CD4-positive, alpha-beta memory T cell (primary cell): ENCODE measurements around the gene NRXN2. TPM values are rescaled to one million over a fixed set of nuclear protein-coding genes. Genes with fewer than 3 reads are reported as not detected.

Source experiments
- CTCF ChIA-PET: fragments of 350-600 bp; sonication (Branson Sonifier 250); formaldehyde crosslinking; loops from one replicate; lab custom pipeline; 2021; ENCODE audit warnings: inconsistent platforms; ENCODE audit not compliant: partially characterized antibody; lab: Charles Lee
- POLR2A ChIA-PET: fragments of 350-600 bp; sonication (Branson Sonifier 250); formaldehyde crosslinking; loops from one replicate; lab custom pipeline; 2021; ENCODE audit not compliant: partially characterized antibody; lab: Charles Lee
- DNase-seq, 5 donors: peaks; one replicate each; pipeline versions ENCODE4 v3.0.0 to v3.0.0-alpha.2; 2020 to 2022; ENCODE audit warnings: mixed read lengths in 1 of 5
- H3K27ac ChIP-seq: one replicate; pipeline ENCODE4 v1.7.0; 2013; ENCODE audit warnings: low read depth, low read length
- H3K27me3 ChIP-seq: 2 replicates; pipeline ENCODE4 v1.7.0; 2013; ENCODE audit warnings: mild to moderate bottlenecking, low read length, moderate library complexity; ENCODE audit not compliant: insufficient read depth
- H3K36me3 ChIP-seq: 2 replicates; pipeline ENCODE4 v1.7.0; 2013; ENCODE audit warnings: mild to moderate bottlenecking, low read length, moderate library complexity; ENCODE audit not compliant: insufficient read depth
- H3K4me1 ChIP-seq: 2 replicates; pipeline ENCODE4 v1.7.0; 2013; ENCODE audit warnings: mild to moderate bottlenecking, low read length, moderate library complexity; ENCODE audit not compliant: insufficient read depth
- H3K4me3 ChIP-seq, 2 donors: one replicate each; pipeline ENCODE4 v1.7.0; 2013; ENCODE audit warnings: low read length in 2 of 2, mild to moderate bottlenecking in 1 of 2
- H3K9me3 ChIP-seq, 2 donors: one replicate each; pipeline ENCODE4 v1.7.0; 2013; ENCODE audit warnings: low read length in 2 of 2, control low read depth in 1 of 2; ENCODE audit not compliant: control insufficient read depth in 1 of 2
- H3K27ac Mint-ChIP-seq, 7 donors: one replicate each; pipeline ENCODE4 v1.8.0; 2020 to 2021; ENCODE audit warnings: mixed read lengths in 7 of 7, mild to moderate bottlenecking in 6 of 7, inconsistent platforms in 3 of 7, moderate library complexity in 3 of 7
- H3K27me3 Mint-ChIP-seq, 2 donors: one replicate each; pipeline ENCODE4 v1.8.0; 2020 to 2021; ENCODE audit warnings: mixed read lengths in 2 of 2
- H3K36me3 Mint-ChIP-seq, 2 donors: one replicate each; pipeline ENCODE4 v1.8.0; 2020 to 2021; ENCODE audit warnings: mixed read lengths in 2 of 2, inconsistent platforms in 1 of 2, mild to moderate bottlenecking in 1 of 2
- H3K4me1 Mint-ChIP-seq, 4 donors: one replicate each; pipeline ENCODE4 v1.8.0; 2020 to 2021; ENCODE audit warnings: mixed read lengths in 4 of 4, mild to moderate bottlenecking in 1 of 4
- H3K4me3 Mint-ChIP-seq, 8 donors: one replicate each; pipeline ENCODE4 v1.8.0; 2020 to 2021; ENCODE audit warnings: mixed read lengths in 8 of 8, mild to moderate bottlenecking in 7 of 8, moderate library complexity in 6 of 8, inconsistent platforms in 3 of 8
- H3K9me3 Mint-ChIP-seq, 8 donors: one replicate each; pipeline ENCODE4 v1.8.0; 2020 to 2021; ENCODE audit warnings: mixed read lengths in 8 of 8, mild to moderate bottlenecking in 5 of 8, inconsistent platforms in 3 of 8, moderate library complexity in 1 of 8
- intact Hi-C: fragments of 100-400 bp; cut with micrococcal nuclease; formaldehyde crosslinking; loops from one replicate; pipeline ENCODE4 v1.15.1; 2023
- polyA plus RNA-seq, 2 donors: library from polyadenylated mRNA; unstranded; fragments of 300-500 nt; fragmentation: Illumina TruSeq; gene quantifications; one replicate each; pipeline ENCODE4 v1.2.3, GENCODE V29; 2021
- total RNA-seq, 2 experiments: library from RNA; stranded (reverse); gene quantifications; one replicate each; pipeline ENCODE4 v1.2.3, GENCODE V29; 2021

The NRXN2 gene
- total and polyA plus RNA-seq, 4 experiments from 2014 or later, result 0.30 TPM; not detected in 3

GRCh38 chr11:64764040-64764611, 41.1 kb upstream of the NRXN2 start:
- Mint-ChIP-seq H3K4me3 (peak overlapping the region; percentile 63 to 90 (median 84)), H3K9me3 (peaks cover 0 to 24% (median 0%) of the 10 kb centered on the region in 8 donors), H3K4me1 (peaks cover 57 to 98% (median 83%) of the 10 kb centered on the region in 4 donors), H3K27me3 (no peaks in the 10 kb centered on the region), H3K27ac (peak overlapping the region; percentile 63 to 91 (median 87)), H3K36me3 (peaks cover 61 to 68% of the 10 kb centered on the region in 2 donors)
- peaks cover 96% of the 10 kb centered on the region for H3K4me1 ChIP-seq
- ChIA-PET POLR2A (interaction anchor here (0.7 to 33.1 kb wide), 17 partner anchors 11 to 735 kb away, joined by 3 to 1500 read pairs (median 3); partner anchors contain the start of genes MALAT1, MAP4K2, RASGRP2 and SF1), CTCF (interaction anchor here (0.9 to 7.6 kb wide), 7 partner anchors 11 to 98 kb away, joined by 3 to 135 read pairs (median 6); partner anchors contain the start of genes RASGRP2 and SF1)
- DNase-seq, result peak; percentile 71 to 83 (median 76)
- intact Hi-C loops, result no loop called here
- H3K9me3 ChIP-seq, result no peaks in the 10 kb centered on the region
- H3K27me3 ChIP-seq, result no peaks in the 10 kb centered on the region
- peaks cover 56% of the 10 kb centered on the region for H3K36me3 ChIP-seq
- H3K27ac ChIP-seq, result peak overlapping the region; percentile 47
- H3K4me3 ChIP-seq, result peak overlapping the region; percentile 12 to 15

- H3K27ac Mint-ChIP-seq, result peak overlapping the region; percentile 63 to 91 (median 87)
- H3K4me3 Mint-ChIP-seq, result peak overlapping the region; percentile 50 to 90 (median 84)
- DNase-seq, result peak in 2 of 5 donors; percentile 37
- Histone ChIP-seq H3K9me3 (no peaks in the 10 kb centered on the region), H3K36me3 (peaks cover 51% of the 10 kb centered on the region), H3K27me3 (no peaks in the 10 kb centered on the region), H3K4me1 (peaks cover 91% of the 10 kb centered on the region), H3K27ac (peak overlapping the region; percentile 47), H3K4me3 (peak overlapping the region; percentile 12 to 15)
- intact Hi-C loops, result loop anchor here (2.0 kb wide), 1 partner anchor 13 kb away; no protein-coding TSS in a partner anchor
- H3K27me3 Mint-ChIP-seq, result no peaks in the 10 kb centered on the region
- peaks cover 55 to 95% (median 78%) of the 10 kb centered on the region in 4 donors for H3K4me1 Mint-ChIP-seq
- H3K9me3 Mint-ChIP-seq, result peaks cover 0 to 24% (median 0%) of the 10 kb centered on the region in 8 donors
- H3K36me3 Mint-ChIP-seq, result peaks cover 55 to 62% of the 10 kb centered on the region in 2 donors
- ChIA-PET CTCF (interaction anchor here (0.8 to 7.6 kb wide), 11 partner anchors 9 to 125 kb away, joined by 3 to 135 read pairs (median 4); partner anchors contain the start of genes RASGRP2 and SF1), POLR2A (interaction anchor here (0.7 to 33.1 kb wide), 17 partner anchors 12 to 736 kb away, joined by 3 to 1500 read pairs (median 3); partner anchors contain the start of genes MALAT1, MAP4K2, RASGRP2 and SF1)
These were observed 40.6 kb upstream of the NRXN2 start for GRCh38 chr11:64763526-64764039.

- Mint-ChIP-seq H3K36me3 (peaks cover 48 to 56% of the 10 kb centered on the region in 2 donors), H3K4me1 (peaks cover 50 to 88% (median 71%) of the 10 kb centered on the region in 4 donors), H3K4me3 (peak overlapping the region; percentile 63 to 90 (median 77)), H3K27ac (peak overlapping the region; percentile 63 to 94 (median 90)), H3K27me3 (no peaks in the 10 kb centered on the region), H3K9me3 (peaks cover 0 to 20% (median 0%) of the 10 kb centered on the region in 8 donors)
- Histone ChIP-seq H3K27me3 (no peaks in the 10 kb centered on the region), H3K9me3 (no peaks in the 10 kb centered on the region), H3K36me3 (peaks cover 44% of the 10 kb centered on the region), H3K27ac (peak overlapping the region; percentile 47), H3K4me1 (peaks cover 84% of the 10 kb centered on the region), H3K4me3 (peak overlapping the region in 1 of 2 donors; percentile 15)
- CTCF ChIA-PET, result interaction anchor here (0.8 to 7.6 kb wide), 10 partner anchors 10 to 126 kb away, joined by 3 to 135 read pairs (median 4); partner anchors contain the start of gene RASGRP2
- intact Hi-C loops, result loop anchor here (2.0 kb wide), 1 partner anchor 14 kb away; no protein-coding TSS in a partner anchor
- POLR2A ChIA-PET, result interaction anchor here (0.7 to 33.1 kb wide), 14 partner anchors 12 to 736 kb away, joined by 3 to 1500 read pairs (median 4); partner anchors contain the start of genes MALAT1, MAP4K2, RASGRP2 and SF1
- DNase-seq, result peak in 2 of 5 donors; percentile 41 to 62
These were observed 39.9 kb upstream of the NRXN2 start for GRCh38 chr11:64762674-64763525.

- peaks cover 0 to 25% (median 0%) of the 10 kb centered on the region in 8 donors for H3K9me3 Mint-ChIP-seq
- H3K4me3 Mint-ChIP-seq, result peak overlapping the region; percentile 42 to 90 (median 77)
- Histone ChIP-seq H3K9me3 (no peaks in the 10 kb centered on the region), H3K36me3 (peaks cover 38% of the 10 kb centered on the region), H3K4me1 (peaks cover 77% of the 10 kb centered on the region), H3K27ac (peak overlapping the region; percentile 47), H3K4me3 (no peak overlapping the region), H3K27me3 (no peaks in the 10 kb centered on the region)
- H3K27me3 Mint-ChIP-seq, result no peaks in the 10 kb centered on the region
- CTCF ChIA-PET, result interaction anchor here (0.9 to 7.6 kb wide), 4 partner anchors 11 to 73 kb away, joined by 4 to 135 read pairs (median 20); partner anchors contain the start of gene RASGRP2
- H3K4me1 Mint-ChIP-seq, result peaks cover 50 to 86% (median 68%) of the 10 kb centered on the region in 4 donors
- DNase-seq, result peak in 1 of 5 donors; percentile 28
- intact Hi-C loops, result loop anchor here (2.0 kb wide), 1 partner anchor 15 kb away; no protein-coding TSS in a partner anchor
- H3K36me3 Mint-ChIP-seq, result peaks cover 42 to 51% of the 10 kb centered on the region in 2 donors
- H3K27ac Mint-ChIP-seq, result peak overlapping the region; percentile 63 to 94 (median 90)
- POLR2A ChIA-PET, result interaction anchor here (1.4 to 33.1 kb wide), 5 partner anchors 13 to 100 kb away, joined by 3 to 1500 read pairs (median 23); partner anchors contain the start of genes MAP4K2, RASGRP2 and SF1
These were observed 39.3 kb upstream of the NRXN2 start for GRCh38 chr11:64762277-64762673.

GRCh38 chr11:64760759-64761420, 37.9 kb upstream of the NRXN2 start:
- no peaks in the 10 kb centered on the region for H3K9me3 ChIP-seq
- intact Hi-C loops, result no loop called here
- Mint-ChIP-seq H3K4me1 (peaks cover 45 to 77% (median 61%) of the 10 kb centered on the region in 4 donors), H3K9me3 (peaks cover 0 to 27% (median 0%) of the 10 kb centered on the region in 8 donors), H3K27me3 (no peaks in the 10 kb centered on the region), H3K36me3 (peaks cover 35 to 43% of the 10 kb centered on the region in 2 donors), H3K27ac (peak overlapping the region; percentile 72 to 94 (median 86)), H3K4me3 (peak overlapping the region in 7 of 8 donors; percentile 46 to 78 (median 72))
- DNase-seq, result peak in 2 of 5 donors; percentile 29 to 30
- CTCF ChIA-PET, result interaction anchor here (0.9 to 7.6 kb wide), 5 partner anchors 9 to 18 kb away, joined by 3 to 135 read pairs (median 6); partner anchors contain the start of genes RASGRP2 and SF1
- peak overlapping the region; percentile 10 for H3K27ac ChIP-seq
- H3K4me1 ChIP-seq, result peaks cover 66% of the 10 kb centered on the region
- peaks cover 29% of the 10 kb centered on the region for H3K36me3 ChIP-seq
- POLR2A ChIA-PET, result interaction anchor here (0.7 to 33.1 kb wide), 8 partner anchors 8 to 99 kb away, joined by 5 to 1500 read pairs (median 6); partner anchors contain the start of genes MAP4K2, MEN1, RASGRP2 and SF1
- H3K27me3 ChIP-seq, result no peaks in the 10 kb centered on the region
- H3K4me3 ChIP-seq, result no peak overlapping the region
